ENCODE measurements around the gene SLC47A1.

- TF ChIP-seq PATZ1 (CRISPR knock-in tag; IDR thresholded peaks at IDR 0.05; ENCODE audit: borderline replicate concordance) (no peak), ESRRG (CRISPR knock-in tag; IDR thresholded peaks at IDR 0.05) (no peak)
Measured at GRCh38 chr17:19537111-19537510, 3.5 kb downstream of the SLC47A1 start.

All from SK-N-SH treated with all-trans-retinoic acid at 6 μM for 48 hours (cell line).